22Rv1 (cell line): ENCODE results near the gene SDHB.
A peak's percentile ranks its signal among the peaks of the same experiment; 100 is the strongest.

Experiments used
- H3K27ac ChIP-seq: fragments of 450-650 bp; 2 replicates; pipeline ENCODE4 v1.5.1; 2017
- CTCF ChIP-seq: fragments of 450-650 bp; IDR thresholded peaks from 2 replicates; pipeline ENCODE4 v1.5.1; 2017; ENCODE audit warnings: mild to moderate bottlenecking
- ZFX ChIP-seq: fragments of 450-650 bp; IDR thresholded peaks from 2 replicates; pipeline ENCODE4 v1.6.1; 2017; ENCODE audit warnings: antibody characterized with exemption, borderline replicate concordance

Gene SDHB

GRCh38 chr1:17075470-17076255 is 21.8 kb upstream of the SDHB start:
- no peak overlapping the region for H3K27ac ChIP-seq
- TF ChIP-seq CTCF (peak; percentile 71), ZFX (no peak)

GRCh38 chr1:17071794-17072193 is 18.0 kb upstream of the SDHB start:
- H3K27ac ChIP-seq, result no peak overlapping the region

DNA sequence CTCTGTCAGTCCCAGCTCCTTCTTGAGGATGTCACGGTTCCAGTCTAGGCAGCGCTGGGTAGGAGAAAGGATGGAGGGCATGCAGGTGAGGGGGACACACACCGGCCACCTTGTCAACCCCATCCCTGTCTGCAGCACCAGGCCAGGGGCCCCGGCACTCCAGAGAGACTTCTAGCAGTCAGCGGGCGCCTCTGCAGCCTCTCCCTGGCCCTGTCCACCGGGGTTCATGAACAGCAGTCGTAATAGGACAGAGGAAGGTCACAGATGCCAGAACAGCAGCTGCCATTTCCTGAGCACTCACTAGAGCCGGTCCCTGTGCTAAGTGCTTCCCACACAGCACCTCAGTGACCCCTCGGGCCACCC is 16.3 kb upstream of the SDHB start:
- TF ChIP-seq CTCF (no peak), ZFX (no peak)
- H3K27ac ChIP-seq, result no peak overlapping the region

More at GRCh38 chr1:17071794-17072193, 18.0 kb upstream of the SDHB start:
- no peak for TF ChIP-seq CTCF
- no peak for TF ChIP-seq ZFX

GRCh38 chr1:17069452-17070162 is 15.8 kb upstream of the SDHB start:
- no peak for TF ChIP-seq CTCF
- H3K27ac ChIP-seq, result no peak overlapping the region

- no peak overlapping the region for H3K27ac ChIP-seq
- TF ChIP-seq CTCF, result no peak
- no peak for TF ChIP-seq ZFX
Observed at GRCh38 chr1:17068789-17069188, 15.0 kb upstream of the SDHB start.

- TF ChIP-seq ZFX (no peak), CTCF (no peak)
- H3K27ac ChIP-seq, result no peak overlapping the region
Observed at GRCh38 chr1:17067465-17068240, 13.8 kb upstream of the SDHB start.
